ENCODE data around the gene EVPLL. TPM values are rescaled to one million over a fixed set of nuclear protein-coding genes. Genes with fewer than 3 reads are reported as not detected.
"Not testable (repeated sequence)": the region's sequence is repeated elsewhere in the genome, so short reads cannot be mapped to it uniquely, and the experiment has no call there.

EVPLL gene
- total RNA-seq, 2 experiments from 2014 or later = not detected

DNA sequence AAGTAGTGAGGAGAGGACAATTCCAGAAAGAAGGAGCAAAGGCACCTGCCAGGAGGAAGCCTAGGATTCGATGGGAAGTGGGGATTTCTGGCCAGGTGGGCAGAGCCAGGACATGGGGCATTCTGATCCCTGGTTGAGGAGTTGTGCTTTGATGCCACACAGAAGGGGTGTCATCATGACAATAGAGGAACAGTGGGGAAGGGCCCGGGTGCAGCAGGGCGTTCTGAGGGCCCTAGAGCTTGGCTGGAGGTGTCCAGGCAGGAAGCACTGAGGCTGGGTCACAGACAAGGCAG is 4.3 kb downstream of the EVPLL start:
- no peak overlapping the region for H3K27ac Mint-ChIP-seq

DNA sequence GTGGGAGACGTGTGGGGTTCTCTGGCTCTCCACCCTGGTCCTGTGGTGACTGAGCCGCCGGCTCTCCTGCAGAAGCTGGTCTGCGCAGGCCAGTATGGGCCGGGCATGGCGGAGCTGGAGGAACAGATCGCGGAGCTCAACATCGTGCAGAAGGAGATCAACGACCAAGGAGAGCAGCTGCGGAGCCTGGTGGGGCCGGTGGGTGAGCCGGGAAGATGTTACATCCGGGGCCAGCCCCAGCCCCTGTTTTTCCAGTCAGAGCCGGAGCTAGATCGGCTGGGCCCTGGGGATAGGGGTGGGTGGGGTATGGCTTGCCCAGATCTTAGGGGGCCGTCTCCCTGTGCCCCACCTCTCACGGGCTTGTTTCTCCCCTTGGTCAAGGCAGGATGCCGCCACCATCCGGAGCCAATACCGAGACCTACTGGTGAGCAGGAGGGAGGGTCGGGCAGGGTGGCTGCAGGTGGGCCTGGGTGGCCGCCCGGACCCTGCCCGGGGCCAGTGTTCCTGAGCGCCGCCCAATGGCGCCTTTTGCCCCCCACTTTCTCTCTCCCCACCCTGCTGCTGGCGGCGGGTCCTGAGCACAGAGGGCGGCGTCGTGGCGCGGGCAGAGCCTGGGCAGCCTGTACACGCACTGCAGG is 5.0 kb downstream of the EVPLL start:
- no peak for ATAC-seq (ENCODE audit: low read depth)
- Mint-ChIP-seq H3K27me3 (peaks cover 22% of the 10 kb centered on the region), H3K4me3 (no peak overlapping the region)

More for the DNA sequence above, 4.3 kb downstream of the EVPLL start:
- DNase-seq (no peak), ATAC-seq (ENCODE audit: low read depth) (no peak)
- POLR2A ChIA-PET = no interaction called here
- Mint-ChIP-seq H3K36me3 (no peaks in the 10 kb centered on the region), H3K27me3 (peaks cover 22% of the 10 kb centered on the region), H3K9me3 (no peaks in the 10 kb centered on the region), H3K4me1 (no peaks in the 10 kb centered on the region), H3K4me3 (no peak overlapping the region)

DNA sequence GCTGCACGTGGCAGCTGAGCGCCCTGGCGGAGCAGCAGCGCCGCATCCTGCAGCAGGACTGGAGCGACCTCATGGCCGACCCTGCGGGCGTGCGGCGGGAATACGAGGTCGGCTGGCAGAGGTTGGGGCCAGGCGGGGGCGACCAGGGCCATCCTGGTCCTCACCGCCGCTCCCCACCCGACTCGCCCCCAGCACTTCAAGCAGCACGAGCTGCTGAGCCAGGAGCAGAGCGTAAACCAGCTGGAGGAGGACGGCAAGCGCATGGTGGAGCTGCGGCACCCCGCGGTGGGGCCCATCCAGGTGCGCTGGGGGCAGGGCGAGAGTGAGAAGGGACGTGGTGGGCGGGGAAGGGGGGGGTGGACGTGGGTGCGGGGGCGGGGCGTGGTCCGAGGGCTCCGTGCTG is 5.5 kb downstream of the EVPLL start:
- ATAC-seq (ENCODE audit: low read depth) = peak; percentile 57
- peaks cover 22% of the 10 kb centered on the region for H3K27me3 Mint-ChIP-seq
- H3K4me1 Mint-ChIP-seq, POLR2A ChIA-PET, H3K36me3 Mint-ChIP-seq, H3K27ac Mint-ChIP-seq, H3K9me3 Mint-ChIP-seq: not testable (repeated sequence)
- DNase-seq = peak; percentile 46
- H3K4me3 Mint-ChIP-seq = peak overlapping the region; percentile 30

More for the DNA sequence above, 5.0 kb downstream of the EVPLL start:
- H3K36me3 Mint-ChIP-seq = no peaks in the 10 kb centered on the region
- H3K9me3 Mint-ChIP-seq = no peaks in the 10 kb centered on the region
- H3K27ac Mint-ChIP-seq = no peak overlapping the region
- POLR2A ChIA-PET = no interaction called here
- DNase-seq = no peak
- no peaks in the 10 kb centered on the region for H3K4me1 Mint-ChIP-seq

DNA sequence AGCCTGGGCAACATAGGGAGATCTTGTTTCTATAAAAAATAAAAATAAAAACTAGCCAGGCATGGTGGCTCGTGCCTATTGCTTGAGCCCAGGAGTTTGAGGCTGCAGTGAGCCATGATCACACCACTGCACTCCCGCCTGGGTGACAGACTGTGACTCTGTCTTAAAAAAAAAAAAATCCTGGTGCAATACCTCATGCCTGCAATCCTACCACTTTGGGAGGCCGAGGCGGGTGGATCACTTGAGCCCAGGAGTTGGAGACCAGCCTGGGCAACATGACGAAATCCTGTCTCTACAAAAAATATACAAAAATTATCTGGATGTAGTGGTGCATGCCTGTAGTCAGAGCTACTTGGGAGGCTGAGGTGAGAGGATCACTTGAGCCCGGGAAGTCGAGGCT is 6.7 kb downstream of the EVPLL start:
- H3K4me3 Mint-ChIP-seq; H3K36me3 Mint-ChIP-seq; H3K4me1 Mint-ChIP-seq; H3K9me3 Mint-ChIP-seq; H3K27ac Mint-ChIP-seq; DNase-seq; ATAC-seq (ENCODE audit: low read depth); POLR2A ChIA-PET: not testable (repeated sequence)
- H3K27me3 Mint-ChIP-seq = peaks cover 22% of the 10 kb centered on the region

DNA sequence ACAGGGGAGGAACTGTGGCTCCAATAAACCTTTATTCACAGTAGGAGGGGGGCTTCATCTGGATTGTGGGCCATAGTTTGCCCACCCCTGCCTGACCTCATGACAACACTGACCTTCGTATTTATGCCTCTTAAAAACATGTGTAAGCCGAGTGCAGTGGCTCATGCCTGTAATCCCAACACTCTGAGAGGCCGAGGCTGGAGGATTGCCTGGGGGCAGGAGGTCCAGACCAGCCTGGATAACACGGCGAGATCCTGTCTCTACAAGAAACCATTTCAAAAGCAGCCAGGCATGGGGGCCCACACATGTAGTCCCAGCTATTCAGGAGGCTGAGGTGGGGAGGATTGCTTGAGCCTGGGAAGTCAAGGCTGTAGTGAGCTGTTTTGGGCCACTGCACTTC is 10.0 kb downstream of the EVPLL start:
- H3K9me3 Mint-ChIP-seq; ATAC-seq (ENCODE audit: low read depth); POLR2A ChIA-PET; H3K4me3 Mint-ChIP-seq; H3K4me1 Mint-ChIP-seq; H3K27ac Mint-ChIP-seq; H3K36me3 Mint-ChIP-seq; DNase-seq: not testable (repeated sequence)
- peaks cover 12% of the 10 kb centered on the region for H3K27me3 Mint-ChIP-seq

DNA sequence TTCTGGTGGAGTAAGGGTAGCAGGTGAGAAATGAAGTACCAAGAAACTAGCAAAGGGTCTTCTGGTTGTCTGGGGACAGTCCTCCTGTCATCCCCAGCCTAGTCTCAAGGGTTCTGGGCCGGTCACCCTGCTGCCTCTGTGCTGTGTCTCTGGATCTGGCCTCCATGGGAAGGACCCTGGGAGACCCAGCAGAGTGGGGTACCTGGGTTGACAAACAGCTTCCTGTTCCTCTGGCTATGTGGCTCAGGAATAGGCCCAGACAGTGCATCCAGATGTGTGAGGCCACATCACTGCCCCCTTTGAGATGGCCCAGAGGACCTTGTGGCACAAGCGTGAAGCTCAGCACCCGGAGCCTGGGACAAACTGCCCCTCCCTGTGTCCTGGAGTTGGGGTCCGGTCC is 10.7 kb downstream of the EVPLL start:
- POLR2A ChIA-PET; H3K36me3 Mint-ChIP-seq; H3K27ac Mint-ChIP-seq; DNase-seq; H3K4me1 Mint-ChIP-seq; ATAC-seq (ENCODE audit: low read depth); H3K27me3 Mint-ChIP-seq; H3K4me3 Mint-ChIP-seq; H3K9me3 Mint-ChIP-seq: not testable (repeated sequence)

DNA sequence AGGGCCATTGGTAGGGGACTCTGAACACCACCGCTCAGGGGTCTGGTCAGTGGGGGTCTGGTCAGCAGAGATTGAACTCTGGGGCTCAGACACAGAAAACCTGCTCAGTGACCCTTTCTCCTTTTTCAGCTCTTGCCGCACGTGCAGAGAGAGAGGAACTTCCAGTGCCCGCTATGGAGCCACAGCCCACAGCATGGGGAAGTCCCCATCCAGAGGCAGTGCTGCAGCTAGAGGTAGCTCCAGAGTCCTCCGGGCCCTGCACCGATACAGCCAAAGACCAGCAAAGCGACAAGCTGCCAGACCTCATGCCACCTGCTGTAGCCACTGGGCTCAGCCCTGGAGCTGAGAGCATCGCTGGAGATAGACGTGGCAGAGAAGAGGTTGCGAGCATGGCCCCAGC is 11.2 kb downstream of the EVPLL start:
- H3K27me3 Mint-ChIP-seq, H3K27ac Mint-ChIP-seq, H3K4me3 Mint-ChIP-seq, H3K4me1 Mint-ChIP-seq, H3K36me3 Mint-ChIP-seq, DNase-seq, POLR2A ChIA-PET, H3K9me3 Mint-ChIP-seq: not testable (repeated sequence)
- ATAC-seq (ENCODE audit: low read depth) = peak; percentile 59

DNA sequence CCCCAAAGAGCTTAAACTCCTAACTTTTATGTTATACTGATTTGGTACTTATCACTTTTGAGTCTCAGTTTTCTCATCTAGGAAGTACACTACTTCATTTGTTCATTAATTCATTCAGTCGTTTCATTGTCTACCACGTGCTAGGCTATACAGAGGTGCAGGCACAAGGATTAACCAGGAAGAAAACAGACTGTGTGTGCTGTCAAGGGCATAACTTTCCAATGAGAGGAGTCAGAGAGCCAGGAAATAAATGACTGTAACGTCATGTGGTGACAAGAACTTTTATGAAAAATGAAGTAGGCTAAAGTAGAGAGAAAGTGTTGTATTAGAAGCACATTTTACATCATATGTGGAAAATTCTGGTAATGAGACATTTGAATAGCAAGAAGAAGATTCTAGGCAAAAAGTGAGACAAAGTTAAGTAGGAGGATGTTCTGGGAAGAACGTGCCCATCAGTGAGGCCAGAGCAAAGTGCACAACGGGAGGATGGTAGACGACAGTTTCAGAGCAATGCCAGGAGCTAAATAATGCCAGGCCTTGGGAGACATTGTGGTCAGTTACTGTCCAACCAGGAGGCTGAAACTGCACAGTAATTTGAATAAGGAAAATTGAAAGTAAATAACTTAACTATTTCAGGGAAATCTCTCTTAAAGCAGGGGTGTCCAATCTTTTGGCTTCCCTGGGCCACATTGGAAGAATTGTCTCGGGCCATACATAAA is 24.5 kb downstream of the EVPLL start:
- H3K4me1 Mint-ChIP-seq; POLR2A ChIA-PET; H3K4me3 Mint-ChIP-seq; H3K36me3 Mint-ChIP-seq; ATAC-seq (ENCODE audit: low read depth); H3K27me3 Mint-ChIP-seq; DNase-seq; H3K9me3 Mint-ChIP-seq; H3K27ac Mint-ChIP-seq: not testable (repeated sequence)

DNA sequence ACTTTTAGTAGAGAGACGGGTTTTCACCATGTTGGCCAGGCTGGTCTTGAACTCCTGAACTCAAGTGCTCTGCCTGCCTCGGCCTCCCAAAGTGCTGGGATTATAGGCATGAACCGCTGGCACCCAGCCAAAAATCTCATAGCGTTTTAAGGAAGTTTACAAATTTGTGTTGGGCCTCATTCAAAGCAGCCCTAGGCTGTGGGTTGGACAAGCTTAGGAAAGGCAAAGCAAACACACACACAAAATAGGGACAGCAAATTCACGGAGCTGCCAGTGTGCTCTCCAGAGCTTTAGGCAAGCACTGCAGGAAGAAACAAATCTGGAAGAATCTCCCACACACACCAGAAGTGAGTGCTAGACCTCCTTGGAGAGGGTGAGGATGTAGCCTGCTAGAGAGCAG is 25.6 kb downstream of the EVPLL start:
- H3K4me1 Mint-ChIP-seq; H3K27me3 Mint-ChIP-seq; POLR2A ChIA-PET; H3K27ac Mint-ChIP-seq; ATAC-seq (ENCODE audit: low read depth); DNase-seq; H3K36me3 Mint-ChIP-seq; H3K9me3 Mint-ChIP-seq; H3K4me3 Mint-ChIP-seq: not testable (repeated sequence)

DNA sequence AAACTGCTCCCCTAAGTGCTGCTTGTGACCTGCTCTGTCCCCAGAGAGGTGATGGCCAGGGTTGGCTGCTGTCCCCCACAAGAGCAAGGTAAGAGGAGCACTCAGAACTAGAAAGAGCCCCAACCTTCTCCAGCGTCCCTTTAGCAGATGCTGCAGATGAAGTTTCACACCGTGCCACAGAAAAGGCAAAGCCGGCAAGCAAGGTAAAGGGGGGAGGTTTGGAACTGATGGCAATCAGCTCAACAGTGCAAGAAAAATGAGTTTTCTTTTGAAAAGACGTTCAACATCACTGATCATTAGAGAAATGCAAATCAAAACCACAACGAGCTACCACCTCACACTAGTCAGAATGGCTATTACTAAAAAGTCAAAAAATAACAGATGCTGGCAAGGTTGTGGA is 26.0 kb downstream of the EVPLL start:
- H3K4me1 Mint-ChIP-seq; DNase-seq; H3K27me3 Mint-ChIP-seq; H3K27ac Mint-ChIP-seq; H3K36me3 Mint-ChIP-seq; H3K4me3 Mint-ChIP-seq; POLR2A ChIA-PET; H3K9me3 Mint-ChIP-seq; ATAC-seq (ENCODE audit: low read depth): not testable (repeated sequence)

DNA sequence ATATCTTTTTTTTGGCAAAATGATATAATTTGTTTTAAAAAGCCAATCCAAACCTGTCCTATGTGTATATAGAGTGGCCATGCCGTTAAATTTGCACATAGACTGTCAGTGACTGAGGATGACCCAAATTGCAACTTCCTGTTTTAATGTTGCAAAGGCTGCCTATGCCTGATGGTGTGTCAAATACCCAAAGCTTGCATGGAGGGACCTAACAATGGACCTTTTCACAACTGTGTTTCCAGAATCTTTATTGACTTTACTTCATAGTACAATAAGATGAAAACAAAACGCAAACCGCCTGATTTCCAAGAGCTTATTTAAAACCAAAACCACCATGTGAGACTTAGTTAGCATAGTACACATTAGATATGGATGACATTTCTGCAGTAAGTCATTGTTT is 31.3 kb downstream of the EVPLL start:
- H3K36me3 Mint-ChIP-seq; ATAC-seq (ENCODE audit: low read depth); H3K9me3 Mint-ChIP-seq; H3K27me3 Mint-ChIP-seq; H3K4me3 Mint-ChIP-seq; DNase-seq; POLR2A ChIA-PET: not testable (repeated sequence)
- peaks cover 22% of the 10 kb centered on the region for H3K4me1 Mint-ChIP-seq
- H3K27ac Mint-ChIP-seq = peak overlapping the region; percentile 45

DNA sequence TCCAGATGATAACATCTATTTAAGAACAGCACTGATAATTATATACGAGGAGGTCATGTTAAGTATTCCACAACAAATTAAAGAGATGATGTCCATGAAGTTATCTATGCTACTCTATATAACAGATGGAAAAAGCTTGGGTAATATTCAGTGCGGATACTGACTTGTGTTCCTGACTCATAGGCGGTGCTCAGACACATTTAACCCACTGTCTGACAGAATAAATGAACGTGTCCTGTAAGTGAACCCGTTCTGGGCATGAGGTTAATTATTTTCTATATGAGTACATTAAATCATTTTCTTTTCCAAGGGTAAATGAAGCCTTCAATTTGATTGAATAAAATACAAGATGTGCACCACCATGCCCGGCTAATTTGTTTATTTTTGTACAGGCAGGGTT is 31.7 kb downstream of the EVPLL start:
- ATAC-seq (ENCODE audit: low read depth); H3K27me3 Mint-ChIP-seq; H3K9me3 Mint-ChIP-seq; H3K4me3 Mint-ChIP-seq; DNase-seq; POLR2A ChIA-PET; H3K36me3 Mint-ChIP-seq: not testable (repeated sequence)
- Mint-ChIP-seq H3K27ac (peak overlapping the region; percentile 45), H3K4me1 (peaks cover 22% of the 10 kb centered on the region)

DNA sequence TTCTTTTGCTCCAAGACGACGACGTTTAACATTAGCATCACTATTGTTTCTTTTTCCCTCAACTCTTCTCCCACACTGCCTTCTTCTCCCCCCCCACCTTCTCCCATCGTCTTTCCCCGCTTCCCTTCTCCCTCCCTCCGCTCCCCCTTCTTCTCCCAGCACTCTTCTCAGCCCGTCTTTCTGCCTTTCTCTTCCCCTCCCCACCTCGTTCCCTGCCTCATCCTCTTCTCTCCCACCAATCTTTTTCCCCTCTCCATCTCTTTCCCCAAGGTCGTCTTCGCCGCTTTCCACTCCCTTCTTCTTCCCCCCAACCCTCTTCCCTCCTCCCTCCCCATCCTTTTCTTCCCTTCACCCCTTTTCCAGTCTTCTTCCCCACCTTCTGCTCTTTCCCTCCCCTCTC is 33.2 kb downstream of the EVPLL start:
- ATAC-seq (ENCODE audit: low read depth) = not testable (repeated sequence)
- peak overlapping the region; percentile 58 for H3K27ac Mint-ChIP-seq

DNA sequence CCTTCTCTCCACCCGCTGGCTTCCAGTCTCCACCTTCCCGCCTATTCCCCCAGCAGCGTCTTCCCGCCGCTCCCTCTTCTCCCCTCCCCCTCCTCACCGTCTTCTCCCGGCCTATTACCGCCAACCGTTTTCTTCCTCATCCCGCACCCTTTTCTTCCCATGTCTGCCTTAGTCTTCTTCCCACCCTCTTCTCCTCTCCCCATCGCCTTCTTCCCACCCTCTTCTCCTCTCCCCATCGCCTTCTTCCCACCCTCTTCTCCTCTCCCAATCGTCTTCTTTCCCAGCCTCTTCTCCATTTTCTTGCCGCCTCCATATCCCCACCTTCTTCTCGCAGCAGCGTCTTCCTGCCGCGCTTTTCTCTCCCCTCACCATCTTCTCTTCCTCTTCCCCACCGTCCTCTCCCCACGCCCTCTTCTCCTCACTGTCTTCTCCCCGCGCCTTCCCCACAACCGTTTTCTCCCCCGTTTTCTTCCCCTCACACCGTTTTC is 33.8 kb downstream of the EVPLL start:
- peaks cover 22% of the 10 kb centered on the region for H3K4me1 Mint-ChIP-seq
- POLR2A ChIA-PET, H3K27me3 Mint-ChIP-seq, H3K9me3 Mint-ChIP-seq, H3K36me3 Mint-ChIP-seq: not testable (repeated sequence)
- peak; percentile 46 for DNase-seq
- peak; percentile 27 for ATAC-seq (ENCODE audit: low read depth)
- peak overlapping the region; percentile 98 for H3K4me3 Mint-ChIP-seq
- H3K27ac Mint-ChIP-seq = peak overlapping the region; percentile 87

More for the DNA sequence above, 33.2 kb downstream of the EVPLL start:
- H3K4me1 Mint-ChIP-seq = peaks cover 22% of the 10 kb centered on the region
- DNase-seq, H3K9me3 Mint-ChIP-seq, H3K36me3 Mint-ChIP-seq, POLR2A ChIA-PET, H3K27me3 Mint-ChIP-seq: not testable (repeated sequence)
- H3K4me3 Mint-ChIP-seq = peak overlapping the region; percentile 98

All from activated naive CD8-positive, alpha-beta T cell treated with anti-CD3 and anti-CD28 coated beads, Interleukin-2, amount 10 ng/mL, durations not matched to agents 7 days and 5 days (primary cell).